T-helper 1 cell treated with Interleukin-12 subunit alpha and Interleukin-12 subunit beta and Interleukin-4 antibody, amounts not matched to agents 30 μg/mL and 1 μg/mL, for 36 hours (primary cell): ENCODE results near the gene ZNF700.

Experiments
- H3K27ac Mint-ChIP-seq: one replicate; pipeline ENCODE4 v1.8.0; 2021; ENCODE audit warnings: mild to moderate bottlenecking, mixed read lengths
- H3K27me3 Mint-ChIP-seq: one replicate; pipeline ENCODE4 v1.8.0; 2021; ENCODE audit warnings: low read depth, mixed read lengths
- H3K36me3 Mint-ChIP-seq: one replicate; pipeline ENCODE4 v1.8.0; 2021; ENCODE audit warnings: low read depth, mixed read lengths
- H3K4me1 Mint-ChIP-seq: one replicate; pipeline ENCODE4 v1.8.0; 2021; ENCODE audit warnings: low read depth, mixed read lengths
- H3K4me3 Mint-ChIP-seq: one replicate; pipeline ENCODE4 v1.8.0; 2021; ENCODE audit warnings: mild to moderate bottlenecking, moderate library complexity, mixed read lengths
- H3K9me3 Mint-ChIP-seq: one replicate; pipeline ENCODE4 v1.8.0; 2021; ENCODE audit warnings: mixed read lengths

The ZNF700 gene

DNA sequence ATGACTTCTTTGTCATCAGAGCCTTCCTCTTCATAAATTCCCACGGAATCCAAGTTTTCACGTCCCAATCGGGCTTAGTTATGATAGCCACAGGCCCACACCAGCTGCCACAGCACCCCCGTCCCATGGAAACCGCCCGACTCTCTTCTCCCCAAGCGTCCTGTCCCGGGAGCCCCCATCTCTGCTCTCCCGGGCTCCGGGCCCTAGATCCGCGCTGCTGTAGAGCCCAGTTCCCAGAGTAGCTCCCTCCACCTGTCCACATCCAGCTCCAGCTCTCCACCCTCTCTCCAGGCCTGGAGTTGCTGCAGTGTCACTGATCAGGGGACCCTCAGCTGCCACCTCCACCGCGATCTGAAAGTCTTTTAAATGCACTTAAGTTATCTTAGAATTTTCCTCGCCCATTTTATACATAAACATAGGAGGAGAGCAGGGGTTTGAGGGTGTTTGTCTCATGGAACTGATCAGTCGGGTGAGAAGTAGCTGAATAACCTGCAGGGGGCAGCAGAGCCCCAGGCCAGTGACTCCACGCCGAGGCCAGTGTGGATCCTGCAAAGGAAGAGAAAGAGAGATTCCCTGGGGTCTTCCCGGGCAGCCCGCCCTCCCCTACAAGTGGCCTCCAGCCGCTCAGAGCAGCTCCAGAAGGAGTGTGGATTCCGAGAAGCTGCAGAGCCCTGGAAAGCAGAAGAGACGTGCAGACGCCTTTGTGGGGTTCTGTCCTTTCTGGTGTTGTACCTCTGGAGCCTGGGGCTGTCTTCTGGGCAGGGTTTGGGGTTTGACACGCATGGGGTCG, 38.9 kb downstream of the ZNF700 start:
- H3K27me3 Mint-ChIP-seq, result no peaks in the 10 kb centered on the region
- H3K36me3 Mint-ChIP-seq, result peaks cover 15% of the 10 kb centered on the region
- H3K27ac Mint-ChIP-seq, result peak overlapping the region; percentile 64
- H3K4me1 Mint-ChIP-seq, result peaks cover 15% of the 10 kb centered on the region
- H3K4me3 Mint-ChIP-seq, result peak overlapping the region; percentile 44
- peaks cover 35% of the 10 kb centered on the region for H3K9me3 Mint-ChIP-seq

DNA sequence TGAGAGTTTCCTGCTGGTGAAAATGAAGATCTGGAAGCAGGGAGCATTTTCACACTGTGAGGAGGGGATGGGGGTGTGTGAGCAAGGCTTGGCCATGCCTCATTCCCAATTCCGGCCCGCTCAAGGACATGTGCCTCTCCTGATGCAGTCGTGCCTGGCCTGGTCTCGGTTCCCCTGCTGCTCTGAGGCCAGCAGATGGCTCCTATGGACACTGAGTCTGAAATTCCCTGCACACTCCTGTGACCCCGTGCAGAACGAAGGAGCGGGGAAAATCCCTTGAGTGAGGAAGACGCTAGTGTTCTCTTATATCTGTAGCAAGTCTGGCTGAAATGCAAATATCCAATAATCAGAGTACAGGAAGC, 39.6 kb downstream of the ZNF700 start:
- peaks cover 15% of the 10 kb centered on the region for H3K4me1 Mint-ChIP-seq
- peak overlapping the region; percentile 87 for H3K4me3 Mint-ChIP-seq
- no peaks in the 10 kb centered on the region for H3K27me3 Mint-ChIP-seq
- peak overlapping the region; percentile 72 for H3K27ac Mint-ChIP-seq
- H3K36me3 Mint-ChIP-seq, result peaks cover 15% of the 10 kb centered on the region
- peaks cover 36% of the 10 kb centered on the region for H3K9me3 Mint-ChIP-seq

DNA sequence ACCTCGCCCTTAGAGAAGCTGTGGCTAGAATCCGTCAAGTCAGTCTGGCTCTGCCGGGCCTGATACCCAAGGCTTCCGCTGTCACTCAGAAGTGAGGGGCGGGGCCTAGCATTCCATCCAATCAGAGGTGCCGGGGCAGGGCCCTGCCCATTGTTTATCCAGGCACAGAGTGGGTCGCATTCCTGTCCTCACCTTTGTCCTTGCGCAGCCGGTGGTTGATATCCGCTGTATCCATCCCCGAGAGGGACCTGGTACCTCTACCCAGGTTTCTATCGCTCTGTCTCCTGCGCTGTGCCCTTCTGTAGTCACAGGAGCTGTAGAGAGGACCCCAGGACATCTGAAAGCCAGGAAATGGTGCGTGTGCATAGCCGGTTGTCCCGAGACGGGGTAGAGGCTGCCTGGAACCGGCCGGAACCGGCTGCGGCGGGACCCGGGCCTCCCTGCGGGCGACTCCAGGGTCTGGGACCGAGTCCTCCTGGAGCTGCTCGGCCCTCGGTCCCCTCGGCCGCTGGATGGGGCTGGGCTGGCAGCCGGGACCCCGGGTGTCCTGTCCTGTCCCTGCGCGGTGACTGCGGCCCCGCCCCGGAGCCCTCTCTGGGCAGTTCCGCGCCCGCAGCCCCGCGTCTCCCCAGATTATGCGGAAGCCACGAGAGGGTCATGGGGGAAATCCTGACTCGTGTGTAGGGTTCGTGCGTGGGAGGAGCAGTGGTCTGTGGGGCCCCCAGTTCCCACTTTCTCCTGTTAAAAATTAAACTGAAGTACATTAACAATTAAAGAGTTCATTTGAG, 40.1 kb downstream of the ZNF700 start, which contains the start of gene ZNF763:
ZNF763 (plus strand) TSS at position 183 of the 788 bp plus-strand sequence; CDS start at position 352, 169 bp downstream.
- Mint-ChIP-seq H3K9me3 (peaks cover 36% of the 10 kb centered on the region), H3K4me1 (peaks cover 15% of the 10 kb centered on the region), H3K36me3 (peaks cover 14% of the 10 kb centered on the region), H3K27me3 (no peaks in the 10 kb centered on the region), H3K27ac (peak within 1 kb of the TSS; percentile 72), H3K4me3 (peak within 1 kb of the TSS; percentile 87)

DNA sequence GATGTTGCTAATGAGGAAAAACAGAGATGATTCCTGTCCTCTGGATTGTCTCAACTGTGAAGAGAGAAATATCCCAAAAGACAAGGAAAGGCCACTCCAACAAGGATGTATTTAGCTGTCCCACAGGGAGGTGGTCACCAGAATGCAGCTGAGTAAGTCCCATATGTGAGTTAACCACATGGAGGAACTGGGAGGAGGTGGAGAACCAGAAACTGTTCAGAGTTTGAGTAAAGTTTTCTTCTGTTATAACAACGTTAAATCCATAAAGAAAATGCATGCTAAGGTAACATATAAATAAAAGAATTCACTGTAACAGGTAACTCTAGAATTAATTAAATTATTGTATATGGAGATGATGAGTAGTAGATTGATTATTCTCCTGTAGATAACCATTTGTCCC, 45.3 kb downstream of the ZNF700 start:
- no peak overlapping the region for H3K4me3 Mint-ChIP-seq
- H3K9me3 Mint-ChIP-seq, result peaks cover 54% of the 10 kb centered on the region
- H3K36me3 Mint-ChIP-seq, result peaks cover 13% of the 10 kb centered on the region
- H3K4me1 Mint-ChIP-seq, result peaks cover 4% of the 10 kb centered on the region
- H3K27ac Mint-ChIP-seq, result no peak overlapping the region
- H3K27me3 Mint-ChIP-seq, result no peaks in the 10 kb centered on the region

DNA sequence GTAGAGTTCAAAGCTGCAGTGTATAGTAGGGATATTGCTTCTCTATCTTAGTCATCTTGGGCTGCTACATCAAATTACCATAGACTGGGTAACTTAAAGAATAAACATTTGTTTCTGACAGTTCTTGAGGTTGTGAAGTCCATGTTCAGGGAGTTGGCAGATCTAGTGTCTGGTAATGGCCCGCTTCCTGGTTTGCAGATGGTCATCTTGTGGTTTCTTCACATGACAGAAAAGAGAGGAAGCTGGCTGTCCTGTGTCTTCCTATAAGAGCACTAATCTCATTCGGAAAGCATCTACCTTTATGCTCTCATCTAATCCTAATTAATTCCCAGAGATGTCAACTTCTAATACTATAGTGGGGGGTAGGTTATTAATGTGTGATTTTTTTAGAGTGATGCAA, 46.1 kb downstream of the ZNF700 start:
- H3K27me3 Mint-ChIP-seq, result no peaks in the 10 kb centered on the region
- peaks cover 13% of the 10 kb centered on the region for H3K36me3 Mint-ChIP-seq
- no peaks in the 10 kb centered on the region for H3K4me1 Mint-ChIP-seq
- H3K4me3 Mint-ChIP-seq, result no peak overlapping the region
- peaks cover 53% of the 10 kb centered on the region for H3K9me3 Mint-ChIP-seq
- H3K27ac Mint-ChIP-seq, result no peak overlapping the region

DNA sequence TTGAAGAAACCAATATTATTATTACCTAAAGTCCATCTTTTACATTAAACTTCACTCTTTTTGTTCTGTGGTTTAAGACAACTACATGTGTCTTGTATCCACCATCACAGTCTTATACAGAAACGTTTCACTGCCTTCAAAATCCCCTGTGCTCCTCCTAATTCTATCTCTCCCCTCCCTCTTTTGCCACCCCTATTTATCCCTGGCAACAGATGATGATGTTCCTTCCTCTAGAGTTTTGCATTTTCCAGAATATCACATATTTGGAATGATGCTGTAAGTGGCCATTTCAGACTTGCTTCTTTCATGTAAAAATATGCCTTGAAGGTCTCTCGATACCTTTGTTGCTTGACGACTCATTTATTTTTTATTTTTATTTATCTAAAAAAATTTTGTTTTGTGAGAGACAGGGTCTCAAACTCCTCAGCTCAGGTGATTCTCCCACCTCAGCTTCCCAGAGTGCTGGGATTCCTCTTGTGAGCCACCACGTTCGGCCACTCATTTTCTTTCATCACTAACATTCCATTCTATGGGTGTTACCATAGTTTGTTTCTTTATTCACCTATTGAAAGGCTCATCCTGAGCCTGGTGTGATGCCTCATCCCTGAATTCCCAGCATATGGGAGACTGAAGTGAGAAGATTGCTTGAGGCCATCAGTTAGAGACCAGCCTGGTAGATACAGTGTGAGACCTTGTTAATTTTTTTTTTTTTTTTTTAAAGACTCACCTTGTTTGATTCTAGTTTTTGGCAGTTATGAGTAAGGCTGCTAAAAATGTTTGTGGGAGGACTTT, 48.3 kb downstream of the ZNF700 start:
- H3K4me3 Mint-ChIP-seq, result no peak overlapping the region
- peaks cover 13% of the 10 kb centered on the region for H3K36me3 Mint-ChIP-seq
- H3K27ac Mint-ChIP-seq, result no peak overlapping the region
- H3K27me3 Mint-ChIP-seq, result no peaks in the 10 kb centered on the region
- no peaks in the 10 kb centered on the region for H3K4me1 Mint-ChIP-seq
- peaks cover 67% of the 10 kb centered on the region for H3K9me3 Mint-ChIP-seq

DNA sequence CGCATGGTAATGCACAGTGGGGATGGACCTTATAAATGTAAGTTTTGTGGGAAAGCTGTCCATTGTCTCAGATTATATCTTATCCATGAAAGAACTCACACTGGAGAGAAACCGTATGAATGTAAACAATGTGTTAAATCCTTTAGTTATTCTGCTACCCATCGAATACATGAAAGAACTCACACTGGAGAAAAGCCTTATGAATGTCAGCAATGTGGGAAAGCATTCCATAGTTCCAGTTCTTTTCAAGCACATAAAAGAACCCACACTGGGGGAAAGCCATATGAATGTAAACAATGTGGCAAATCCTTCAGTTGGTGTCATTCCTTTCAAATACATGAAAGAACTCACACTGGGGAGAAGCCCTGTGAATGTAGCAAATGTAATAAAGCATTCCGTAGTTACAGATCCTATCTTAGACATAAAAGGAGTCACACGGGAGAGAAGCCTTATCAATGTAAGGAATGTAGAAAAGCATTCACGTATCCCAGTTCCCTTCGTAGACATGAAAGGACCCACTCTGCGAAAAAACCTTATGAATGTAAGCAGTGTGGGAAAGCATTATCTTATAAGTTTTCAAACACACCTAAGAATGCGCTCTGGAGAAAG, 53.7 kb downstream of the ZNF700 start:
- Mint-ChIP-seq H3K4me1 (no peaks in the 10 kb centered on the region), H3K27ac (no peak overlapping the region), H3K27me3 (no peaks in the 10 kb centered on the region), H3K36me3 (peaks cover 22% of the 10 kb centered on the region), H3K9me3 (peaks cover 78% of the 10 kb centered on the region), H3K4me3 (no peak overlapping the region)

DNA sequence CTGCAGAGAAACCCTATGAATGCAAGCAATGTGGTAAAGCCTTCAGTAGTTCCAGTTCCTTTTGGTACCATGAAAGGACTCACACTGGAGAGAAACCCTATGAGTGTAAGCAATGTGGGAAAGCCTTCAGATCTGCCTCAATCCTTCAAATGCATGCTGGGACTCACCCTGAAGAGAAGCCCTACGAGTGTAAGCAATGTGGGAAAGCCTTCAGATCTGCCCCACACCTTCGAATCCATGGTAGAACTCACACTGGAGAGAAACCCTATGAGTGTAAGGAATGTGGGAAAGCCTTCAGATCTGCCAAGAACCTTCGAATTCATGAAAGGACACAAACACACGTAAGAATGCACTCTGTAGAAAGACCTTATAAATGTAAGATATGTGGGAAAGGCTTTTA, 54.6 kb downstream of the ZNF700 start:
- Mint-ChIP-seq H3K4me1 (no peaks in the 10 kb centered on the region), H3K9me3 (peaks cover 72% of the 10 kb centered on the region), H3K4me3 (no peak overlapping the region), H3K36me3 (peaks cover 20% of the 10 kb centered on the region), H3K27me3 (no peaks in the 10 kb centered on the region), H3K27ac (no peak overlapping the region)

DNA sequence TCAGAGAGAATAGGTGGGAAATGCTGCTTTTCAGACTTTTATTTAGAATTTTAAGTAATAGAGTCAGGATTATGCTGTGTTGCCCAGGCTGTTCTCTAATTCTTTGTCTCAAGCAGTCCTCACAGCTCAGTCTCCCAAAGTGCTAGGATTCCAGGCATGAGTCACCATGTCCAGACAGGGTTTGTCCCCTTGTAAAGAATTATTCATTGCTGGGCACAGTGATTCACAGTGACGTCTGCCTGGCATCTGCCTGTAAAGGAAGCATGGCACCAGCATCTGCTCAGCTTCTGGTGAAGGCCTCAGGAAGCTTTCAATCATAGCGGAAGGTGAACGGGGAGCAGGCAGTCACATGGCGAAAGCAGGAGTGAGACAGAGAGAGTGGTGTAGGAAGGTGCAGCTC, 57.6 kb downstream of the ZNF700 start:
- peaks cover 4% of the 10 kb centered on the region for H3K4me1 Mint-ChIP-seq
- H3K27ac Mint-ChIP-seq, result no peak overlapping the region
- H3K4me3 Mint-ChIP-seq, result no peak overlapping the region
- no peaks in the 10 kb centered on the region for H3K27me3 Mint-ChIP-seq
- H3K36me3 Mint-ChIP-seq, result peaks cover 17% of the 10 kb centered on the region
- peaks cover 59% of the 10 kb centered on the region for H3K9me3 Mint-ChIP-seq

DNA sequence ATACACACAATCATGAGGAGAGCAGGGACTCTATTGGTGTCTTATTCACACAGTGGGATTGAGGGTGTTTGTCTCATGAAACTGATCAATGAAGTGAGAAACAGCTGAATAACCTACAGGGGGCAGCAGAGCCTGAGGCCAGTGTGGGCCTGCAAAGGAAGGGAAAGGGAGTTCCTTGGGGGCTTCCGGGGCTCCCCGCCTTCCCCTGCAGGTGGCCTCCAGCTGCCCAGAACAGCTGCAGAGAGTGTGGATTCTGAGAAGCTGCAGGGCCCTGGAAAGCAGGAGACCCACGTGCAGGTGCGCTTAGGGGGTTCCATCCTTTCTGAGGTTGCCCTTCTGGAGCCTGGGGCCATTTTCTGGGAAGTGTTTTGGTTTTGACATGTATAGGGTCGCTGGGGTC, 60.1 kb downstream of the ZNF700 start:
- Mint-ChIP-seq H3K27me3 (no peaks in the 10 kb centered on the region), H3K27ac (no peak overlapping the region), H3K9me3 (peaks cover 35% of the 10 kb centered on the region), H3K4me1 (peaks cover 14% of the 10 kb centered on the region), H3K36me3 (no peaks in the 10 kb centered on the region), H3K4me3 (no peak overlapping the region)

DNA sequence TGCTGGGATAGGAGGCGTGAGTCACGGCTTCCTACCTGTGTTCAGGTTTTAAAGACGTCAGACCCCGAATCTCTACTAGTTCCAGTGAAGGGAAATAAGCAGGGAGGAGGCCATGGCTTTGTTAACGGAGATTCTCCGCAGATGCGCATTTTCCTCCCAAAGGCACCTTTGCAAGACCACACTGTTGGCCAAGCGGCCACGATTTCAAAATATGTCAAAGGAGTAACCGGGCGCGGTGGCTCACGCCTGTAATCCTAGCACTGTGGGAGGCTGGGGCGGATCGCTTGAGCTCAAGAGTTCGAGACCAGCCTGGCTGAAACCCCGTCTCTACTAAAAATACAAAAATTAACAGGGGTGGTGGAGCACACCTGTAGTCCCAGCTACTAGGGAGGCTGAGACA, 61.8 kb downstream of the ZNF700 start:
- H3K9me3 Mint-ChIP-seq, result peaks cover 21% of the 10 kb centered on the region
- H3K27me3 Mint-ChIP-seq, result no peaks in the 10 kb centered on the region
- H3K4me3 Mint-ChIP-seq, result peak overlapping the region; percentile 97
- H3K36me3 Mint-ChIP-seq, result peaks cover 3% of the 10 kb centered on the region
- H3K4me1 Mint-ChIP-seq, result peaks cover 17% of the 10 kb centered on the region
- H3K27ac Mint-ChIP-seq, result no peak overlapping the region

DNA sequence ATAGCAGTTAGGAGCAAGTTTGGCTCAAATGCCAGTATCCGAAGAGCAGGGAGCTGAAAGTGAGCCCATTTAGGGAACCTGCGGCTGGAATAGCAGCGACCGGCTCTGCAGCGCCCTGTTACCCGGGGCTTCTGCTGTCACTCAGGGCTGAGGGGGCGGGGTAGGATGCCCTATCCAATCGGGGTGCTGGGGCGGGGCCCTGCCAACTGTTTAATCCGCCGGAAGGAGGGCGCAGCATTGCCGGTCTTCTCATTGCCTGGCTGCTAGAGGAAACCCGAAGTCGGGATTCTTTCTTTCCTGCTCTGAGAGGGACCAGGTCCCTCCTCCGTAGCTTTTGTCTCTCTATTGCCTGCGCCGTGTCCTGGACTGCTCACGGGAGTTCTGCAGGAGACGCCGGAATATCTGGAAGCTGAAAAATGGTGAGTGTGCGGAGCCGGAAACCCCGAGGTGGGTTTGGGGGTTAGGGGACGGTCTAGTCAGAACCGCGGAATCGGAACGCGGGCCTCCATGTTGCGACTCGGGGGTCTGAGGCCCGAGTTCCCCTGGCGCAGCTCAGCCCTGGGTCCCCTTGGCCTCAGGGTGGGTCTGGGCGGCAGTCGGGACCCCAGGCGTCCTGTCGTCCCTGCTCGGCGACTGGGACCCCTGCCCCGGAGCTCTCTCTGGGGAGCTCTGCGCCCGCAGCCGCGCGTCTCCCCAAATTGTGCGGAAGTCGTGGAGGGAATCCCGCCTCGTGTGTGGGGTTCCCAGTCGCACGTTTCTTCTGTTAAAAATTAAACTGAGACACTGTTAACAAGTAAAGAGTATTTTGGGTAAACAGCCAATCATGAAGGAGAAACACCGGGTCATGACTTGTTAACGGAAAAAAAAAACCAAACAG, 62.7 kb downstream of the ZNF700 start:
- Mint-ChIP-seq H3K36me3 (peaks cover 3% of the 10 kb centered on the region), H3K27ac (peak overlapping the region; percentile 91), H3K9me3 (peaks cover 15% of the 10 kb centered on the region)

DNA sequence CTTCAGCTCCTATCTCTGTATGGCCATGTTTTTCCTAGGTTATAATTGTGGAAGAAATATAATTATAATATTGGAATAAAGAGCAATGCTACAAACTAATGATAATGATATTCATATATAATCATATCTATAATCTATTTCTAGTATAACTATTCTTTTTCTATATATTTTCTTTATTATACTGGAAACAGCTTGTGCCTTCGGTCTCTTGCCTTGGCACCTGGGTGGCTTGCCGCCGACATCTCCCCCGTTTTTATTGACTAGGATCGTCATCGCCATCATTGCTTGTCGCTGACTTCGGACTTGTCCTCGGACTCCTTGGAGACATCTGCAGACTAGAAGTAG, 64.2 kb downstream of the ZNF700 start:
- no peaks in the 10 kb centered on the region for H3K27me3 Mint-ChIP-seq
- H3K9me3 Mint-ChIP-seq, result peaks cover 16% of the 10 kb centered on the region
- no peak overlapping the region for H3K27ac Mint-ChIP-seq
- peak overlapping the region; percentile 97 for H3K4me3 Mint-ChIP-seq
- peaks cover 9% of the 10 kb centered on the region for H3K36me3 Mint-ChIP-seq
- H3K4me1 Mint-ChIP-seq, result peaks cover 20% of the 10 kb centered on the region

More for the DNA sequence above, 62.7 kb downstream of the ZNF700 start:
- Mint-ChIP-seq H3K4me3 (peak overlapping the region; percentile 97), H3K27me3 (no peaks in the 10 kb centered on the region), H3K4me1 (peaks cover 20% of the 10 kb centered on the region)
